Coronary artery (tissue), 2 donors: ENCODE measurements around the gene SLC22A14.
"Not testable (repeated sequence)": the region's sequence is repeated elsewhere in the genome, so short reads cannot be mapped to it uniquely, and the experiment has no call there.

Experiments used
- DNase-seq: peaks from one replicate; pipeline ENCODE4 v3.0.0-alpha.2; 2017; ENCODE audit warnings: low spot score
- H3K27ac ChIP-seq, 2 donors: fragments of 200-600 bp; sonication (generic); one replicate each; pipeline ENCODE4 v1.5.1; 2016 to 2019
- H3K4me3 ChIP-seq: fragments of 200-600 bp; sonication (generic); 2 replicates; pipeline ENCODE4 v1.5.1; 2016; ENCODE audit warnings: mild to moderate bottlenecking, moderate library complexity
- CTCF ChIP-seq: fragments of 200-600 bp; sonication (generic); IDR thresholded peaks from one replicate; pipeline ENCODE4 v1.5.1; 2019; ENCODE audit warnings: antibody characterized with exemption

Gene SLC22A14

GRCh38 chr3:38276917-38277630, 5.0 kb upstream of the SLC22A14 start:
- TF ChIP-seq CTCF, result no peak
- Histone ChIP-seq H3K27ac (no peak overlapping the region), H3K4me3 (no peak overlapping the region)
- DNase-seq, result no peak

DNA sequence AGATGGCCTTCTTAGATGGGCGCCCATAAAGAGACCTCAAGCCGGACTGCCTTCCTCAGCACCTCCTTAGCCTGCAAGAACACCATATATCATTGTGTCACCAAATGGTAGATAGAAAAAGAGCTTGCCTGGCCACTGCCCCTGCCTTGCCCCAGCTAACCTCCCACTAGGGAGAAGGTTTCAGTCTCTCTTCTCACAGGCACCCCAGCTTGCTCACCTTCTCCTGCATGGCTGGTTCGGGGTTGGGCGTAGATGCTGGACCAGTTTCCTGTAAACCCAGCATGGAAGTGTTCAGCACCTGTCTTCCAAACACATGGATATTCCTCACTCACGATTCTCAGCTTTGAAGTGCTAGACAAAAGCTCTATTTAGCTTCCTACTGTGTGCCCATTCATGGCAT, 3.3 kb upstream of the SLC22A14 start:
- TF ChIP-seq CTCF, result no peak
- DNase-seq, result no peak
- no peak overlapping the region for H3K27ac ChIP-seq
- no peak overlapping the region for H3K4me3 ChIP-seq

GRCh38 chr3:38283810-38284755, 2.0 kb downstream of the SLC22A14 start:
- H3K27ac ChIP-seq, result no peak overlapping the region
- no peak for TF ChIP-seq CTCF
- no peak overlapping the region for H3K4me3 ChIP-seq
- DNase-seq, result no peak

- Histone ChIP-seq H3K27ac (no peak overlapping the region), H3K4me3 (no peak overlapping the region)
- no peak for DNase-seq
- no peak for TF ChIP-seq CTCF
Measured at GRCh38 chr3:38284756-38285150, 2.7 kb downstream of the SLC22A14 start.

DNA sequence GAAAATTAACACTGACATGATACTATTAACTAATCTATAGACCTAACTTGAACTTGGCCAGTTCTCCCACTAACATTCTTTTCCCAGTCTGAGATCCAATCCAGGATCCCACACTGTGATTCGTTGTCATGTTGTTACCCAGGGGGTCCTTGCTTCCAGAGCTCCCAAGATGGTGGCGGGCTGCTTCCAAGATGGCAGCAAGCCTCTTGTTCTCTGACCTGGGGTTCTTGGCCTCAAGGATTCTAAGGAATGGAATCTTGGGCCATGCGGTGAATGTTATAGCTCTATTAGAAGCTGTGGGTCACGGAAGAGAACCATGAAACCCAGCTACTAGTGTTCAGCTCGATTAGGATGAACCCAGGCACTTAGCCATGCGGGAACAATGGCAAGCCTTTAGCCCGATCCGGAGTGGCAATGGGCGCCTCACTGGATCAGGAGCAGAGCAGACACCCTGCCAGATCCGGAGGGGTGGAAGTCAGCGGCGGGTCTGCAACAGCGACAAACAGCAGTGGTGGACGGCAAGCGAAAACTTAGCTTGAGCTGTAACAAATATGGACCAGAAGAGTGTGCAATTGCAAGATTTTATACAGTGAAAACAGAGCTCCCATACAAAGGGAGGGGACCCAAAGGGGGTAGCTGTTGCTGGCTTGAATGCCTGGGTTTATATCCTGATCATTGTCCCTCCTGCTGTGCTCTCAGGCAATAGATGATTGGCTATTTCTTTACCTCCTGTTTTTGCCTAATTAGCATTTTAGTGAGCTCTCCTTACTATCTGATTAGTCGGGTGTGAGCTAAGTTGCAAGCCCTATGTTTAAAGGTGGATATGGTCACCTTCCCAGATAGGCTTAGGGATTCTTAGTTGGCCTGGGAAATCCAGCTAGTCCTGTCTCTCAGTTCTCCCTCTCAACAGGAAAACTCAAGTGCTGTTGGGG, 7.5 kb downstream of the SLC22A14 start:
- not testable (repeated sequence) for H3K27ac ChIP-seq, H3K4me3 ChIP-seq, DNase-seq

DNA sequence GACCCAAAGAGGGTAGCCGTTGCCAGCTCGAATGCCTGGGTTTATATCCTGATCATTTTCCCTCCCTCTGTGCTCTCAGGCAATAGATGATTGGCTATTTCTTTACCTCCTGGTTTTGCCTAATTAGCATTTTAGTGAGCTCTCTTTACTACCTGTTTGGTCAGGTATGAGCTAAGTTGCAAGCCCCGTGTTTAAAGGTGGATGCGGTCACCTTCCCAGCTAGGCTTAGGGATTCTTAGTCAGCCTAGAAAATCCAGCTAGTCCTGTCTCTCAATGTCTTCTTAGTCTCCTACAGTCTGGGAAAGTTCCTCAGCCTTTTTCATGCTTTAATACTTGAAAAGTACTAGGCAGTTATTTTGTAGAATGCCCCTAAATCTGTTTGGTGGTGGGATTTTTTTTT, 15.0 kb downstream of the SLC22A14 start:
- H3K27ac ChIP-seq, DNase-seq, H3K4me3 ChIP-seq: not testable (repeated sequence)

DNA sequence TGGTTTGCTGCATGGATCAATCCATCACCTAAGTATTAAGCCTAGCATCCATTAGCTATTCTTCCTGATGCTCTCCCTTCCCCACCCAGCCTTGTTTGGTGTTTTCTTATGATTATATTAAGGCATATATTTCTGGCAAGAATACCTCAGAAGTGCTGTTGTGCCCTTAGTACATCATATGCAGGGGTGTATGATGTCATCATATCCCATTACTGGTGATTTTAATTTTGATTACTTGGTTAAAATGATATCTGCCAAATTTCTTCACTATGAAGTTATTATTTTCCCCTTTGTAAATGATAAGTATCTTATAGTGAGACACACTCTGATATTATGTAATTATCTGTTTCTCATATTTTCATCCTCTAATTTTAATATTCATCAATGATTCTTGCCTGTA, 15.4 kb downstream of the SLC22A14 start:
- no peak for DNase-seq
- Histone ChIP-seq H3K27ac (no peak overlapping the region), H3K4me3 (no peak overlapping the region)
- TF ChIP-seq CTCF, result no peak
